Keratinocyte (primary cell): ENCODE measurements around the gene CHM. TPM values are rescaled to one million over a fixed set of nuclear protein-coding genes. Genes with fewer than 3 reads are reported as not detected.

Experiments
- DNase-seq: peaks from one replicate; pipeline ENCODE4 v3.0.0-alpha.2; 2011; ENCODE audit warnings: low read depth, missing footprints, low spot score
- FAIRE-seq: peaks from 2 replicates; lab custom pipeline; 2011; peaks lifted over from hg19 to GRCh38; lab: Jason Lieb, UNC
- H2AFZ ChIP-seq: 2 replicates; pipeline ENCODE4 v1.6.0; 2012; ENCODE audit warnings: low read length, control low read depth, inconsistent platforms; ENCODE audit not compliant: control insufficient read depth
- H3K27ac ChIP-seq: 2 replicates; pipeline ENCODE4 v1.5.1; 2011; ENCODE audit warnings: low read length; ENCODE audit not compliant: control insufficient read depth, insufficient read depth
- H3K27me3 ChIP-seq: 3 replicates; pipeline ENCODE4 v1.6.0; 2011; ENCODE audit warnings: low read length; ENCODE audit not compliant: control insufficient read depth, insufficient read depth; ENCODE audit errors: extremely low read depth
- H3K36me3 ChIP-seq, 2 experiments: 2 replicates in 1 of 2; 3 replicates in 1 of 2; pipeline ENCODE4 v1.5.1; 2011; ENCODE audit warnings: low read length in 2 of 2, mild to moderate bottlenecking in 1 of 2; ENCODE audit not compliant: control insufficient read depth in 2 of 2, insufficient read depth in 2 of 2; ENCODE audit errors: extremely low read depth in 1 of 2
- H3K4me1 ChIP-seq: 3 replicates; pipeline ENCODE4 v1.5.1; 2011; ENCODE audit warnings: low read length; ENCODE audit not compliant: control insufficient read depth, insufficient read depth; ENCODE audit errors: extremely low read depth
- H3K4me2 ChIP-seq: 3 replicates; pipeline ENCODE4 v1.6.0; 2011; ENCODE audit warnings: low read depth, low read length; ENCODE audit not compliant: control insufficient read depth, insufficient read depth; ENCODE audit errors: extremely low read depth
- H3K4me3 ChIP-seq, 3 experiments: fragments of 200-600 bp in 1 of 3; sonication (generic) in 1 of 3; 2 replicates in 2 of 3; 3 replicates in 1 of 3; pipeline ENCODE4 v1.5.1; 2011 to 2016; ENCODE audit warnings: low read length in 3 of 3, mild to moderate bottlenecking in 3 of 3, control low read depth in 2 of 3, inconsistent platforms in 1 of 3, low read depth in 1 of 3, mixed read lengths in 1 of 3, mixed run types in 1 of 3, moderate library complexity in 1 of 3; ENCODE audit not compliant: control insufficient read depth in 2 of 3, insufficient read depth in 2 of 3; ENCODE audit errors: extremely low read depth in 1 of 3
- H3K79me2 ChIP-seq: 2 replicates; pipeline ENCODE4 v1.6.0; 2012; ENCODE audit warnings: low read length; ENCODE audit not compliant: control insufficient read depth, insufficient read depth
- H3K9ac ChIP-seq: 3 replicates; pipeline ENCODE4 v1.6.0; 2011; ENCODE audit warnings: low read length; ENCODE audit not compliant: control insufficient read depth, insufficient read depth; ENCODE audit errors: extremely low read depth
- H3K9me1 ChIP-seq: 3 replicates; pipeline ENCODE4 v1.6.0; 2011; ENCODE audit warnings: low read length; ENCODE audit not compliant: control insufficient read depth, insufficient read depth; ENCODE audit errors: extremely low read depth
- H3K9me3 ChIP-seq: 2 replicates; pipeline ENCODE4 v1.5.1; 2012; ENCODE audit warnings: low read depth, low read length; ENCODE audit not compliant: control insufficient read depth
- H4K20me1 ChIP-seq: 3 replicates; pipeline ENCODE4 v1.6.0; 2011; ENCODE audit warnings: low read length; ENCODE audit not compliant: control insufficient read depth, insufficient read depth; ENCODE audit errors: extremely low read depth
- EZH2 ChIP-seq: IDR thresholded peaks from one replicate; pipeline ENCODE4 v1.6.1; 2012; ENCODE audit warnings: inconsistent platforms, mild to moderate bottlenecking, low read length, moderate library complexity
- dilution Hi-C: fragments of 300-500 bp; cut with MboI; formaldehyde crosslinking; loops from one replicate; pipeline ENCODE4 v1.7.0; 2020; ENCODE audit warnings: low sequenced_read_pairs; ENCODE audit not compliant: extremely low pct_ligation_motif_present
- polyA plus RNA-seq, 5 experiments: library from polyadenylated mRNA; depleted of rRNA in 3 of 5; stranded (reverse) in 3 of 5; stranded (forward) in 1 of 5; unstranded in 1 of 5; fragments of >200 nt; gene quantifications; 1 replicate in 1 of 5; 2 replicates in 3 of 5; 3 replicates in 1 of 5; pipeline versions ENCODE4 v1.2.1 to v1.2.3, GENCODE V29; 2011 to 2012; ENCODE audit warnings: missing spikeins in 2 of 5, low read depth in 1 of 5, low replicate concordance in 1 of 5
- TF ChIP-seq, protein P1 (sequence below), 3 experiments: IDR thresholded peaks in 1 of 3; conservative IDR thresholded peaks in 1 of 3; optimal IDR thresholded peaks in 1 of 3; 2 replicates in 2 of 3; 3 replicates in 1 of 3; pipeline versions ENCODE3 to v1.5.1; 2011; ENCODE audit warnings: low read length in 3 of 3, mild to moderate bottlenecking in 3 of 3, moderate library complexity in 2 of 3, control low read depth in 1 of 3, inconsistent platforms in 1 of 3; ENCODE audit not compliant: insufficient read depth in 2 of 3; ENCODE audit errors: extremely low read depth in 1 of 3

The CHM gene
- polyA plus RNA-seq, 1 donor (not counting 4 experiments of a cell fraction or from before 2014, with no cell fraction given): 20.4 TPM

DNA sequence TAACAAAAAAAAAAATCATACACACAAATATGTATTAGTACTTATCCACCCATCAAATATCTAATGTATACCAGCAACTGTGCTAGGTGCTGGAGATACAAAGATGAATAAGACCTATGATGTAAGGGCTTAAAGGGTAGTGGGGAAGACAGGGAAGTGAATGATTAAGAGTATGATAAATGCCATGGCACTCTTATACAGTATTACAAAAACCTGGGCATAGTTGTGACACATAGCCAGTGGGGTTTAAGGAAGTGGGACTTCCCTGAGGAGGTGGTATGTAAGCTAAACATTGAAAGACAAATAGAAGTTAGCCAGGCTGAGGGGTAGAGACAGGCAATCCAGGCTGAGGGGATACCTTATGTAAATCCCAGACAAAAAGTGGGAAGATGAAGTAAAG is 23.5 kb downstream of the CHM start:
- Histone ChIP-seq H3K27me3 (no peaks in the 10 kb centered on the region), H2AFZ (no peak overlapping the region)
- dilution Hi-C loops: no loop called here

DNA sequence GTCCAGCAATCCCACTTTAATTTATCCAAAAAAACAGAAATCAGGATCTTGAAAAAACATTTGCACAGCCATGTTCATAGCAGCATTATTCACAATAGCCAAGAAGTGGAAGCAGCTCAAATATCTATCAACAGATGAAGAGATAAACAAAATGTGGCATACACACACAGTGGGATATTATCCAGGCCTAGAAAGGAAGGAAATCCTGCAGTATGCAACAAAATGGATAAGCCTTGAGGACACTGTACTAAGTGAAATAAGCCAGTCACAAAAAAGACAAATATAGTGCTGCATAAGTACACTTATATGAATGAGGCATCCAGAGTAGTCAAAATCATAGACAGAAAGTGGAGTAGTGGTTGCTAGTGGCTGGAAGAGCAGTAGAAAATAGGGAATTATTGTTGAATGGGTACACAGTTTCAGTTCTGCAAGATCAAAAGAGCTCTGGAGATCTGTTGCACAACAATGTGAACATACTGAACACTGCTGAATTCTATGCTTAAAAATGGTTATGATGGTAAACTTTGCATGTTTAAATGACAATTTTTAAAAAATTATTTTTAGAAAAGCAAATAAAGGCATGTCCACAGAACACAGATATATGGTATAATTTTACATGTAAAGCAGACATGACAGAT is 25.6 kb downstream of the CHM start:
- dilution Hi-C loops: no loop called here
- no peak for TF ChIP-seq EZH2
- TF ChIP-seq, protein P1, sequence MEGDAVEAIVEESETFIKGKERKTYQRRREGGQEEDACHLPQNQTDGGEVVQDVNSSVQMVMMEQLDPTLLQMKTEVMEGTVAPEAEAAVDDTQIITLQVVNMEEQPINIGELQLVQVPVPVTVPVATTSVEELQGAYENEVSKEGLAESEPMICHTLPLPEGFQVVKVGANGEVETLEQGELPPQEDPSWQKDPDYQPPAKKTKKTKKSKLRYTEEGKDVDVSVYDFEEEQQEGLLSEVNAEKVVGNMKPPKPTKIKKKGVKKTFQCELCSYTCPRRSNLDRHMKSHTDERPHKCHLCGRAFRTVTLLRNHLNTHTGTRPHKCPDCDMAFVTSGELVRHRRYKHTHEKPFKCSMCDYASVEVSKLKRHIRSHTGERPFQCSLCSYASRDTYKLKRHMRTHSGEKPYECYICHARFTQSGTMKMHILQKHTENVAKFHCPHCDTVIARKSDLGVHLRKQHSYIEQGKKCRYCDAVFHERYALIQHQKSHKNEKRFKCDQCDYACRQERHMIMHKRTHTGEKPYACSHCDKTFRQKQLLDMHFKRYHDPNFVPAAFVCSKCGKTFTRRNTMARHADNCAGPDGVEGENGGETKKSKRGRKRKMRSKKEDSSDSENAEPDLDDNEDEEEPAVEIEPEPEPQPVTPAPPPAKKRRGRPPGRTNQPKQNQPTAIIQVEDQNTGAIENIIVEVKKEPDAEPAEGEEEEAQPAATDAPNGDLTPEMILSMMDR (optimal IDR thresholded peaks at IDR 0.05 in 1 of 3, IDR thresholded peaks at IDR 0.05 in 1 of 3, conservative IDR thresholded peaks at IDR 0.05 in 1 of 3; ENCODE audit: extremely low read depth in 1 of 3, insufficient read depth in 2 of 3, low read length in 3 of 3): no peak
- FAIRE-seq (no peak), DNase-seq (no peak)
- no peaks in the 10 kb centered on the region for H3K27me3 ChIP-seq
- no peak overlapping the region for H3K4me2 ChIP-seq
- no peak overlapping the region for H3K27ac ChIP-seq
- H3K4me1 ChIP-seq: no peaks in the 10 kb centered on the region
- no peaks in the 10 kb centered on the region for H3K9me3 ChIP-seq
- H4K20me1 ChIP-seq: no peaks in the 10 kb centered on the region
- H3K4me3 ChIP-seq: no peak overlapping the region
- H3K36me3 ChIP-seq: no peaks in the 10 kb centered on the region
- H3K79me2 ChIP-seq: no peaks in the 10 kb centered on the region
- no peak overlapping the region for H2AFZ ChIP-seq
- no peaks in the 10 kb centered on the region for H3K9me1 ChIP-seq
- no peak overlapping the region for H3K9ac ChIP-seq

More for the DNA sequence above, 23.5 kb downstream of the CHM start:
- H3K4me3 ChIP-seq: no peak overlapping the region
- FAIRE-seq (no peak), DNase-seq (no peak)
- H3K9me3 ChIP-seq: no peaks in the 10 kb centered on the region
- no peak overlapping the region for H3K9ac ChIP-seq
- no peaks in the 10 kb centered on the region for H3K36me3 ChIP-seq
- TF ChIP-seq EZH2: no peak
- TF ChIP-seq, protein P1 (optimal IDR thresholded peaks at IDR 0.05 in 1 of 3, IDR thresholded peaks at IDR 0.05 in 1 of 3, conservative IDR thresholded peaks at IDR 0.05 in 1 of 3; ENCODE audit: extremely low read depth in 1 of 3, insufficient read depth in 2 of 3, low read length in 3 of 3): no peak
- no peaks in the 10 kb centered on the region for H4K20me1 ChIP-seq
- no peak overlapping the region for H3K27ac ChIP-seq
- no peaks in the 10 kb centered on the region for H3K9me1 ChIP-seq
- no peak overlapping the region for H3K4me2 ChIP-seq
- no peaks in the 10 kb centered on the region for H3K4me1 ChIP-seq
- no peaks in the 10 kb centered on the region for H3K79me2 ChIP-seq
